BJ (cell line): ENCODE measurements around the gene NR5A1. TPM values are rescaled to one million over a fixed set of nuclear protein-coding genes. Genes with fewer than 3 reads are reported as not detected.

Experiments
- CTCF ChIA-PET: fragments of 350-600 bp; formaldehyde crosslinking; extraction: SDS; loops from one replicate; lab custom pipeline; 2021; ENCODE audit warnings: antibody characterized with exemption, inconsistent platforms; lab: Yijun Ruan, JAX
- POLR2A ChIA-PET: fragments of 300-600 bp; sonication (Branson Sonifier 250); formaldehyde crosslinking; extraction: SDS; loops from one replicate; lab custom pipeline; 2021; ENCODE audit warnings: antibody characterized with exemption; lab: Charles Lee
- DNase-seq: peaks from one replicate; pipeline ENCODE4 v3.0.0-alpha.2; 2011; ENCODE audit warnings: low read depth
- H3K27me3 ChIP-seq: 2 replicates; pipeline ENCODE4 v1.6.0; 2011; ENCODE audit warnings: low read length; ENCODE audit not compliant: control insufficient read depth, insufficient read depth
- H3K36me3 ChIP-seq: 2 replicates; pipeline ENCODE4 v1.5.1; 2011; ENCODE audit warnings: low read length; ENCODE audit not compliant: control insufficient read depth, insufficient read depth
- H3K4me3 ChIP-seq: 2 replicates; pipeline ENCODE4 v1.5.1; 2011; ENCODE audit warnings: low read depth, mild to moderate bottlenecking, control low read depth, low read length
- CTCF ChIP-seq: IDR thresholded peaks from 2 replicates; pipeline ENCODE4 v1.5.1; 2011; ENCODE audit warnings: low read depth, mild to moderate bottlenecking, control low read depth, inconsistent platforms, low read length, moderate library complexity; ENCODE audit not compliant: insufficient read depth
- polyA plus RNA-seq: library from polyadenylated mRNA; depleted of rRNA; stranded (reverse); fragments of >200 nt; gene quantifications from 2 replicates; pipeline ENCODE4 v1.2.3, GENCODE V29; 2011

Gene NR5A1
- polyA plus RNA-seq, 1 experiment: not detected

- H3K4me3 ChIP-seq: no peak overlapping the region
- TF ChIP-seq CTCF: no peak
- peaks cover 25% of the 10 kb centered on the region for H3K27me3 ChIP-seq
- ChIA-PET POLR2A (no interaction called here), CTCF (no interaction called here)
- no peak for DNase-seq
- H3K36me3 ChIP-seq: no peaks in the 10 kb centered on the region
Observed at GRCh38 chr9:124496463-124496862, 10.7 kb downstream of the NR5A1 start.

- Histone ChIP-seq H3K36me3 (no peaks in the 10 kb centered on the region), H3K27me3 (peaks cover 21% of the 10 kb centered on the region), H3K4me3 (no peak overlapping the region)
- POLR2A ChIA-PET: no interaction called here
- CTCF ChIA-PET: no interaction called here
- no peak for DNase-seq
- TF ChIP-seq CTCF: no peak
Observed at GRCh38 chr9:124496075-124496449, 11.1 kb downstream of the NR5A1 start.

- CTCF ChIA-PET: no interaction called here
- POLR2A ChIA-PET: no interaction called here
- TF ChIP-seq CTCF: no peak
- Histone ChIP-seq H3K36me3 (no peaks in the 10 kb centered on the region), H3K27me3 (peaks cover 18% of the 10 kb centered on the region), H3K4me3 (no peak overlapping the region)
- no peak for DNase-seq
Observed at GRCh38 chr9:124495126-124496074, 11.8 kb downstream of the NR5A1 start.

- DNase-seq: no peak
- H3K36me3 ChIP-seq: no peaks in the 10 kb centered on the region
- CTCF ChIA-PET: no interaction called here
- no peak overlapping the region for H3K4me3 ChIP-seq
- H3K27me3 ChIP-seq: peaks cover 22% of the 10 kb centered on the region
- no peak for TF ChIP-seq CTCF
- POLR2A ChIA-PET: no interaction called here
Observed at GRCh38 chr9:124493794-124494479, 13.3 kb downstream of the NR5A1 start.

GRCh38 chr9:124493218-124493617, 14.0 kb downstream of the NR5A1 start:
- POLR2A ChIA-PET: no interaction called here
- DNase-seq: no peak
- no peaks in the 10 kb centered on the region for H3K36me3 ChIP-seq
- H3K4me3 ChIP-seq: no peak overlapping the region
- H3K27me3 ChIP-seq: peaks cover 24% of the 10 kb centered on the region
- CTCF ChIA-PET: no interaction called here
- no peak for TF ChIP-seq CTCF
